HG03280 (cell line): ENCODE measurements around the gene TAPT1.
A peak's percentile ranks its signal among the peaks of the same experiment; 100 is the strongest.

Experiments used
- ATAC-seq: cut with Tn5 transposase; IDR thresholded peaks from one replicate; pipeline ENCODE4 v1.9.1; 2021; ENCODE audit warnings: mild to moderate bottlenecking, moderate library complexity; ENCODE audit not compliant: unreplicated experiment

Gene TAPT1

DNA sequence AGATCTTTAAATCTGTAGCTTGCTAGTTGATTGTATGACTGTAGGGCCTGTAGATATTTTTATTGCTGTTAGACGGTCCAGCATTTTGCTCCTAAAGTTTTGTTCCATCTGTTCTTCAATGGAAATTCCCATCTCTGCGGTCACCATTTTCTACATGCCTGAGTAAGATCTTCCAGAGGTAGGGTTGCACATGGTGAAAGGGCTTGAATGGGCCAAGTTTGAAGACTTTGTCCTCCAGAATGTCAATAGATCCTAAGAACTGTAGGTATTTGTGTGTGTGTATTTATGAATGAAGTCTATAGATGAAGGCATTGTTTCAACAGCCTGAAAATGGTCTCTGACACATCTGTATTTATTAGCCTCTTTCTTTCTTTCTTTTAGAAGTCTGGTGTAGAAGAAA, 22.3 kb upstream of the TAPT1 start:
- ATAC-seq: no peak

DNA sequence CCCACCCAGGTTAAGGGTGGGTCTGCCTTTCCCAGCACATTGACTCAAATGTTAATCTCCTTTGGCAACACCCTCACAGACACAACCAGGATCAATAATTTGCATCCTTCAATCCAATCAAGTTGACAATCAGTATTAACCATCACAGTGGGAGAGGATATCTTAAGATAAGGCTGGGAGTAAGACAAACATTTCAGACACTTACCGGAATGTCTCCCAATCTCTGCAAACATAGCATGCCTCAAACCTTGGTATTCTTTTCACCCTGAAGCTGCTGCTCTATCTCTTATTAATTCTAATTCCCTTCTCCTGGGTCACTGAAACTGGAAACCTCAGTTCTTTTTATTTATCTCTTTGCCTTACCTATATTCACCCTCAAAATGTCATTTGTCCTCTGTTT, 19.0 kb upstream of the TAPT1 start:
- no peak for ATAC-seq

DNA sequence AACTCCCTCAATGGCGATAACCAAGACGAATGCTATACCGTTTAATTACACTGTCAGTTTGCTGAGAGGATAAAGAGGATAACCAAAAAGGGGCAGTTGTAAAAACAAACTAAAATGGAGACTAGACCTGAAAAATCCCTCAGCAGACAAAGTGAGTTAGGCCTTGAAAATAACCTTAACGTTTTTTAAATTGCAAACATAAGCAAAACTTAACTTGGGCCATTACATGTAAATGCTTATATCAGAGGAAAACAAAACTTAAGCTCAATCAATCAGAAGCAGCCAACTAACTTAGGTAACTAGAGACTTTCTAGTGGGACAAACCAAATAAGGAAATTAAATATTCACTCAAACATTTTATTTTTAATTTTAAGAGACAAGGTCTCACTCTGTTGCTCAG, 17.0 kb upstream of the TAPT1 start:
- no peak for ATAC-seq

DNA sequence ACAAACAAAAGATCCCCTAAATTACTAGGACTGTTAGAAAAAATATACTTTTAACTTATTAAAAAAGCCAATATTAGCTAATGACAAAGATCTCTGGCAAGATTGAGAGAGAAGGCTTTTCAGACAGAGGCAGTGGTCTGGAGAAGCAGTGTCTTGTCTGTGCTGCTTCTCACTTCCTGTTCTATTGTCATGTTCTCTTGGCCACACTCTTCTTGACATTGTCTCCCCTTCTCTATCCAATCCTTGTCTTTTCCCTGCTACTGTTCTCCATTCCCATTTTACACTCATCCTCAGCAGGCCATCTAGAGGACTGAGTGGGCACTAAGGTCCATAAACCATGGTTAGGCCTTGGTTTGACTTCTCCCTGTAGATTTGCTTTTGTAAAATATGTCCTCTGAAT, 14.0 kb upstream of the TAPT1 start:
- ATAC-seq: no peak

DNA sequence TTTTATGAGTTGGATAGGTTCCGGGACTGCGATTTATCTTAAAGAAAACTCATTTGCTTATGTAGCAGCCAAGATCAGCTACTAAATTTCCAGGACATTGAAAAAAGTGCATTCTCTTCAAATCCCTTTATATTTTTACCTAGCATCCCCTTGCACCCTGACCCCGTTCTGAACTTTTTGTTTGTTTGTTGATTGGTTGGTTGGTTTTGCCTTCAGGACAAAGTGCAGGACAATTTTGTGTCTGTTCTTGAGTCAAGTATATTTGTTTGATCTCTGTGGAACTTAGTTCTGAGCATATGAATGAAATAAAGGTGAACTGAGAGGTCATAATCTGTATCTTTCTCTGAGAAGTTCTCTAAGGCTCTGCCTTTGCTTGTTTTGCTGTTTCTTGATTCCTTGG, 12.8 kb upstream of the TAPT1 start:
- no peak for ATAC-seq

DNA sequence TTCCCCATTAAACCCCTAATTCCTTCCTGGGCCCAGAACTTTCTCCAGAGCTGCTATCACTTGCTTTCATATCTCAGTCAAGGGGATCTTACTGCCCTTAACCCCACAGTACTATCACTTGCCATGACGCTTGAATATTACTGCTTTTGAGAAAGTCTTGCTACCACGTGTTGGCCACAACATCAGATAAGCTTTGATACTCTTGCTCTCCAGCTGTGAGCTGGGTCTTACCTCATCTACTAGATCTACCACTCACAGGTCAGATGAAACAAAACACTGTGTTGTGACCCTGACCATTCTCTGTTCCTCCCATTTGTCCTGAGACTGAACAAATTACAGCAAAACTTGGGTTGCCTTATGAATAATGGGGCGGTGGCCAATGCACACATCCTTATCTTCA, 12.1 kb upstream of the TAPT1 start:
- no peak for ATAC-seq

DNA sequence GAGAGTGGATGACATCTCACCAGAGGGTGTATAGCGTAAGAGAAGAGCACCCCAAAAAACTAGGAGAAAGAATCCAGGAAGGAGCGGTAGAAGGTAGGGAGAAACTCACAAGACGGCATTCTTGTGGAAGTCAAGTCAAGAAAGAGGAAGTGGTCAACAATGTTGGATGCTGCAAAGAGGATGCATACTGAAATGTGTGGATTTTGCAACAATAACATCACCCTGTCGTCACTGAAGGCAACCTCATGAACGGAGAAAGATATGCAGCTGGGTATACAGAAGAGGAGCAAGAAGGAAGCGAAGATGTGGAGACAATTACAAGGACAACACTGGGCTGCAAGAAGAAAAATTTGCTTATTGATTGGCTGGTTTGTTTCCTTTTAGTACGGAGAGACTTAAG, 11.4 kb upstream of the TAPT1 start:
- ATAC-seq: no peak

DNA sequence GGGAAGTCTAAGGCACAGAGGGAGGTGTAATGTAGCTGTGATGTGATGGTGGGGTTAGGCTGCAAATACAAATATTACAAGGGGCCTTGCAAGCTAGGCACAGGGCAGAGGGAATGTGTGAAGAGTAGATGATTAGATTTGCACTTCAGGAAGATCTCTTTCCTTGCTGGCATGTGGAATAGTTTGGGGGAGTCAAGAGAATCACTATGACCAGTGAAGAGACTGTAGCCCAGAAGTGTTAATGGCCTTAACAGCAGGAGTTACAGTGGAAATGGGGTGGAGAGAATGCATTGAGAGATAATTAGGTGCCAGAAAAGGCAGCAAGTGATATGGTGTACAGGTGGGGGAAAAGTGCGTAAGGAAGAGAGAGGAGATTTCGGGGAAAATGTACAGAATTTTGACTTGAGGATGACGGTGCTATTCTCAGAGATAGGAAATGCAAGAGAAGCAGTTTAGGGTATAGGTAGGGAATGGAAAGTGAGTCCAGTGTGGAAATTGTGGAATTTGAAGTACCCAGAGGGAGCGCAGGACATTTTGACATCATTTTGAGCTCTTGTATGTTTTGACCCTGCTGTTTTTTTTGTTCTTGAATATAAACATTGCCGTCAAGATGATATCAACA, 10.2 kb upstream of the TAPT1 start:
- no peak for ATAC-seq

DNA sequence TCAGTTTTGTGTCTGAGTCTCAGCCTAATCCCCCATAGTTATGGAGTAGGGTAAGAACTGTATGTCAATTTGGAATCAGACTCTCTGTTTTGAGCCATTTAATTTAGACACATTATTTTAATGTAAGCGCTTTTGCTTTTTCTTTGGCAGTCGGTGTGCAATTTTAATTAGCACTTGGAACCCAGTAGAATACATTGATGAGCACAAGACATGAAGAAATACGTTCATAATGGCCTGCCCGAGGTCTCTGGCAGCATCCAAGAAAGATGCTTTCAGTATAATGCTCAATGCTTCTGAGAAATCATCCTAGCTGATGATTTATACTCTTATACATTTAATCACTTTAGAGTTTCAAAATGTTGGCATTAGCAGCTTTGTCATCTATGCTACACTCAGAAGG, 8.9 kb upstream of the TAPT1 start:
- no peak for ATAC-seq

DNA sequence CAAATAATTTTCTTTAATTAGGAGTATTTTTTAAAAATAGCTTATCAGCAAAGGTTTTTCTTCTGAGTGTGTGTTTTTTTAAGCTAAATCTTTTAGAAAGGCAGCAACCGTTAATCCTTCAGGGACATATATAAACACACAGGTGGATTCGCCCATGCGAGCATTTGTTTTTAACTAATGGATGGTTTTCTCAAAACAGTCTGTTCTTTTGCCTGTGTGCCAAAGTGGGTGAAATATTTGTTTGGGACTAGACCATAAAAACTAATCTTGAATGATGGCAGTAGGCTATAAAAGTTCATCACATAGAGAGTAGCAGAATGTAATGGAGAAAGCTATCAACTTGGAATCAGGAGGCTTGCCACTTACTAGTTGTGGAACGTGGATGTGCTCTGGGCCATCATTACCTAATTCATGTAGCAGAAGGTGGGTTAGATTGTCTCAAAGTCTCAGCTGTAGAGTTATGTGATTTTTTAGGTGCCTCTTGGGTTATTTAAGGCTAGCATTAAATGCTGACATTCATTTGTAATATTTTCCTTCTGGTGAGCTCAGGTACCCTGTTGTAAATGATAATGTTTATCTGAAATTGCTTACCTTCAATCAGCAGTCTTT, 7.4 kb upstream of the TAPT1 start:
- ATAC-seq: no peak

DNA sequence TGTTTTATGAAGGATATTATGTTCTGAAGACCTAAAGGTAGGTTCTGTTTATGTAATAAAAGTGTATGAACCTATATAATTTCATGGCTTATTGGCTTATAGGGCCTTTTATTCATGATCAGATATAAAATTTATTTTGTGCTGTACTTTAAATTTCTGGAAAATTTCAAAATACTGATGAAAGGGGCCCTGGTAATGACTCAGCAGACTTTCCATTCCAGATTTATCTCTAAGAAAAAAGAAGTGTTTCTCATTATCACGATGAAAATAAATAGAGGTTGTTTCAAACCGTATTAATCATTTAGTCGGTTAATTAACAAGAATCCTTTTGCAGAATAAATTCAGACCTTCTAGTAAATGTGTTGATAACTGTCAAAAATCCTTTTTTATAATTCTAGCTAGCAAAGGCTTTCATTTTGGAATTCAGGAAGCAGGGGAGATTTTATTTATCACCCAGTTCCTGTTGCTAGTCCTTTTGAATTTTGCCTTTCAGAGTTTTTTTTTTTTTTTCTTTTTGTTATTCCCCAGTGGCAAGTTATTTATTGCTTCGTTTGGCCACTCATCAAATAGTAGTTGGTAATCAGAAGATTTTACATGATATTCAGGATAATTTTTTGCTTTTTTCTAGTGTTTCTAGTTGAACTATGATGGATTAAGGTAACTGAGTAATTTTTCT, 5.4 kb upstream of the TAPT1 start:
- no peak for ATAC-seq

DNA sequence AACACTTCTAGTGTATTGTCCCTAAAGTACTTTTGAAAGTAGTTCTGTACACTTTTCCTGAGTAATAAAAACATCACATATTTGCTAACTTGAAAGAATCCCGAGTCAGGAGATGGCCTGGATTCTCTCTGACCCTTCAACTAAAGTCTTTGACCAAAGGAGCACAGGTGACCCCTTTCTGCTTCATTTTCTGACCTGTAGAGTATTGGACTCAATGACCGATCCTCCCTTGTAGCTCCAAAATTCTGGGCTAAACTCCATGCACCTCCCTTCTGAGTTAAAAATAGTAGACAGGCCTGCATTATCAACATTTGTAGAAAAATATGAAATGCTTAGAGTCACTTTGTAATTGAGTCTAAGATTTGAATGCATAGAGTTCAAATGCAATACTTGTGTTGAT, 4.0 kb upstream of the TAPT1 start:
- no peak for ATAC-seq

DNA sequence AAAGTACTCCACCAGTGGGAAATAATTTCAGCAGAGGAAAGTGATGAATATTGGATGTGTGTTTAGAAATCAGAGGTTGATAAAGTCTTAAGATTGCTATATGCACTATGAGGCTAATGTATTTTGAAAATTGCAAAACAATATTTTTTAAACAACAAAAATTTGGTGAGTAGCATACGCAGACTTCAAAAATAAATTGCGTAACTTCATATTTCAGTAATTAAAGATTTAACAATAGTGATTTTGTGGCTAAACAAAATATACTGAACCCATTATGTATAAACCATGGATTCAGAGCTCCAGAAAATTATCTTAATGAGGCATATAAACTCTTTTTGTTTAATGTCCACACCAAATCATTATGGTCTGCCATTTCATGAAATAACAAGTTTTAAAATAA, 3.3 kb upstream of the TAPT1 start:
- no peak for ATAC-seq

DNA sequence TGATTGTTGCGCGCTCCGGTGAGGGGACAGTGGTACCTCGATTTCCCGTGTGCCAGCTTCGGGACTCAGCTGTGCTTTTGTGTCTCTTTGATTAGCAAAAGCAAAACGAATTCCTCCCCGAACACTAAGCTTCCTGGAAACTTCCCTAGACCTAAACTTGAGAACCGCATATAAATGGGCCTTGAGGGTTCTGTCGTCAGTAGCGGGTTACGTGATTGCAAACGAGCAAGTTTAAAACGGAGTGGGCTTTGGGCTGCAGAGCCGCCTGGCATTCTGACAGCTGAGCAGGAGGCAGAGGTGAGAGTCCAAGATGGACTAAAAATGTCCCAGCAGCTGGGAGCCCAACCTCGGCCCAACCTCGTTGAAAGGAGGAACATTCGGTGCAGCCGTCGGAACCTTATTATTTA, 1.2 kb upstream of the TAPT1 start:
- ATAC-seq: no peak

DNA sequence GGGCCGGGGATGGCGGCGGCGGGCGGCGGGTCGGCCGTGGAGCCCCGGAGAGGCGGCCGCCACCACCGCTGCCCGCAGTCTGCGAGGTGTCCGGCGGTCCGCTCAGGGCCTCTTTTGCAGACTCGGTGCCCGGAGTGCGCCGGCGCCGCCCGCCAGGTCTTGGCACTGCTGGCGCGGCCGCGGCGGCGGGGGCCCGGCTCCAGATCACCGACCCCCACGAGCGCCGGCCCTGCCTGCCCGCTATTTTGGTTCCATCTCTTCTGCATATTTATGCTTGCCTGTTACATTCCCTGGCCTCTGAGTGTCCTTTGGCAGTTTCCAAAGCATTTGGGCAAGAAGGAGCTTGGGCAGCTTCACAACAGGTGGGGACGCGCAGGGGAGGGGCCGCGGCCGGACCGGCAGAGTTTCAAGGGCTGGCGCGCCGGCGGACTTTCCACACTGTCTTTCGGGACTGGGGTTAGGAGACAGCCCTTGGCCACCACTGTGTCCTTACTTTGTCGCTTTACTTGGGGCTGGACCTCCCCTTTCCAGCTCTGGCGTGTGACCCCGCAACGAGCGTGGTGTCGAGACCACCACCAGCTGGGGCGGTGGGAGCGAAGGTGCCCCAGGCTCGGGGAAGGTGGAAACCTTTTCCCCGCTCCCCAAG, 668 bp upstream of the TAPT1 start:
- ATAC-seq: peak; percentile 35

DNA sequence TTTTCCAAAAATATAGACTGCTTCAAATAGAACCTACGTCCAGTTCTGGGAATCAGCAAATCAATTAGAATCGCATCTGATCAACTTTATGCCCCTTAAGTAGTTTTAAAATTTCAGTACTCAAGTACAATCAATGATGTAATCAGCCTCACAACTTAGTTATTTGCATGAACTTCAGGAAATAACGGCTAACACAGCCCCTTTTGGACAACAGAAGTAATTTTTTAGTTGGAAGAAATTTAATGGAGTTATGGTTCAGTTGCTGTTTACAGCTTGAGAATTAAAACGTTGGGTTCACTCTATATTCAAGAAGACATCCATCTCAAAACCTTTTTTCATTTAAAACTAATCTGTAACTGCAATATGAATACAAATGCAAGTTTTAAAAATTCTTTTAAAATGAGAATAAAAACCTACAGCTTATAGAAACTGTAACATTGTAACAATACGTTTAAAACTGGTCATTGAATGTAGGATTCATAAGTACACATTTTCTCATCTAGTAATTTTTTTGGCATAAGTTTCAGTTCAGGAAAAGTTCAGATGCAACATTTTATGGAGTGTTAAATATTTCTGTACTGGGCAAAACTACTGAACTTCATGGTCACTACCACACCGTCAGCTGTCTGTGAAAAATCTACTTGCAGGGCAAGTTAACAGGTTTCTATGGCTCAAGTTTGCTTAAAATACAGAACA, 956 bp downstream of the TAPT1 start:
- ATAC-seq: no peak

DNA sequence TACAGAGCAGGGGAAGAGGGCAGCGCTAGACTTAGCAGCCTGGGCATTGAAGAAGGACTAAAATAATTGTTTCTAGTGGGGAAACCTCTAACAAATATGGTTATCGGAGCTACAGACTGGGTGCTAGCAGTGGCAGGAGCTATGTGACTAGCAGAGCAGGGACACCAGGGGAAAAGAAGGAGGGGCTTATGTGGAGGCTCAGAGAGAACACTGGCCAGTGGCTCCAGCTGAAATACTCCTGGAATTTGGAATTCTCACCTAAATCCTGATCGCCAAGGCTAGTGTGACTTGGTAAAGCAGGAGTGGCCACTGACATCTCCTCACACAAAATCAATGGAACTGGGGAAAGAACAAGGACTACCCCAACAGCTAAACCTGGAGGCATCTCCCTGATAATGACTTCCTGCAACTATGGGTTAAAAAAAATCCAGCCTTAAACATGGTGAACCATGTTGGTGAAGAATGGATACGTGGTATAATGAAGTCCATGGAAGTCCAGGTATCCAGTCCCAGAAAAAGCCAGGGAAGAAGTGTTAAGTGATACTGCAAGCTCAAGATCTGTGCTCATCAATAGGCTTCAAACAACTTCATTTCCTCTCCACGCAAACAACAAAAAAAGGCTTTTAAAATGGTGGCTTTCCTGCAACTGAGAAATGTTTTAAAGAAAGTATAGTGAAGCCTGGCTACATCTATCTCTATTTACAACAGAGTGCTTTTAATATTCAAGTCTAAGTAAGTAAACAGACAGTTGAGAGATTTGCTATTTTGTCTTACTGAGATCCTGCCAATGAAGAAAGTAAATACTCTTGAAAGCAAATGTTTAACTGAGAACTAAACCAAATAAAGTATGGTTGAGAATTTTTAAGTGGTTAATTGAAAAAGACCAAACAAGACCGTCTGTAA, 1.8 kb downstream of the TAPT1 start:
- ATAC-seq: no peak

DNA sequence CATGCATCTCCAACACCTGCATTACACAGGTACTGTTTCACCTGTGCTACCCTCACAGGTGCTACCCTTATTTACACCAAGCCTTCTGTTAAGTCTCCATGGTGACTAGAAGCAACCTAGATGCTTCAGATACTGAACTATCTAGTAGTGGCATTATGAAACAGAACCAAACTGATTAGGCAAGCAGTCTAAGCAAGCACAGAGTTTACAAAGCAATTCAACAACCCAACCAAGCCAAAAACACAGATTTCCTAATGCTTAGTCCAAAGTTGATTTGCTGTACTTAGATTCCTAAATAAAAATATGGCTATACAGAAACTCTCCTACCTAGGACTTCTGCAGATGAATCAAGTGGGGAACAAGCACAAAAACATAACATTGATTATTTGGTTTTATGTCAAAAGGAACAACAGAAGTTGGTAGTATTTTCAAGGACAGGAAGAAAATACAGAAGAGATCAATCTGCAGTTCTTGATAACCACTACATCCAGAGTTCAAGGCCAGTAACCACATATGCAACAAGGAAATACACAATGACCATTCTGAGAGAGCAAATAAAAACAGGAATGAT, 3.2 kb downstream of the TAPT1 start:
- no peak for ATAC-seq

DNA sequence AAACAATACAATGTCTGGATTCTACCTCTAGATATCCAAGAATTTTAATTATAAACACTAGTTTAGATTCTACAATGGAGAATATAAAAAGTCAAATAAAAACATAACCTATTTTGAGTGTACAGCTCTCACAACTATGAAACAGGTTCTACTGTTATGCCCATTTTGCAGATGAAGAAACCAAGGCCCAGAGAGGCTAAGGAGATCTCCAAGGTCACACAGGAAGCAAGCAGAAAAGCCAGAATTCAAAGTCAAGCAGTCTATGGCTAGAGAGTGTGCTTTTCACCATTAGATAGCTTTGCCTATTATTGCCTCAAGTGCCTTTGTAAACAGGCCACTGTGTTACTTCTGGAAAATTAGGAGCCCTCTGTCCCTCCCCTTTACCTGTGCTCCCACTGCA, 7.3 kb downstream of the TAPT1 start:
- no peak for ATAC-seq
